ELR (cell line): ENCODE results near the gene DLX6.
A peak's percentile ranks its signal among the peaks of the same experiment; 100 is the strongest.
"Not testable (repeated sequence)": the region's sequence is repeated elsewhere in the genome, so short reads cannot be mapped to it uniquely, and the experiment has no call there.

Experiments
- DNase-seq: peaks from one replicate; pipeline ENCODE4 v3.0.0-alpha.2; 2015; ENCODE audit warnings: low read depth

The DLX6 gene

DNA sequence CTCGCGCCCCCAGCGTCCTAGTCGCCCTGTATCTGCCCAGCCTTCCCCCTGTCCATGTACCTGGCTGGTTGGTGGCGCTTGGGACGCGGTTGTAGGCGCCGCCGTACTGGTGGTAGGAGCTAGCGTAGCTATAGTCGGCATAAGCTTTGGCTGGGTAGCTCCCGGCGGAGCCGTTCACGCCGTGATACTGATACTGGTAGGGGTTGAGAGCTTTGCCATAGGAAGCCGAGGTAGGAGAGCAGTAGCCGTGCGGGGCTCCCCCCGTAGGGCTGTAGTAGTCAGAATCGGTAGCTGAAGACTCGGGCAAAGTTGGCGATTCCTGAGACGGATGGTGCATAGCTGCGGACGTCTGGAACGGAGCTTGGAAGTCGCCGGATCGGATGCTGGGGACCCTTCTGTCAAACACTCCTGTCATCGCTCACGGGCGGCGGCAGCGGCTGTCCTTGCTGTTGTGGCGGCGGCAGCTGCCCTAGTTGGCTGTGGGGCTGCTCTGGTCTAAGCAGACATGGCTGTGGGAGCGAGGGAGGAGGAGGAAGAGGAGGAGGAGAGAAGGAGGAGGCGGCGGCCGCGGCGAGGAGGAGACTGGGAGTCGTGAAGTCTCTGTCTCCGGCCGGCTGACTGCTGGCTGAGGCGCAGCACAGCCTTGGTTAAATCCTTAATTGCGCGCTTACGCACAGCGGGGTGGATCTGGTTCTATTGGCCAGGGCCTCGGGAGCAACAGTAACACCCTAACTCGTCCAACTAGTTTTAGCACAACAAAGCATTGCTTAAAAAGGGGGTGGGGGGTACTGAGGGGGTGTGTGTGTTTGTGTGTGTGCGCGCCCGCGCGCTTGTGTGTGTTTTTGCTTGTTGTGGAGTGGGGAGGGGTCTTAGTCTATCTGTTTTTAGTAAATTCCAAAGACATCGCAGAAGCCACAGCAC lies 19.1 kb downstream of the DLX6 start, which contains the start of gene DLX5:
Gene DLX5, minus strand, starts transcription at position 623 of the 921 bp plus-strand sequence. Its CDS starts 208 bp downstream, at position 415.
- DNase-seq: no peak

DNA sequence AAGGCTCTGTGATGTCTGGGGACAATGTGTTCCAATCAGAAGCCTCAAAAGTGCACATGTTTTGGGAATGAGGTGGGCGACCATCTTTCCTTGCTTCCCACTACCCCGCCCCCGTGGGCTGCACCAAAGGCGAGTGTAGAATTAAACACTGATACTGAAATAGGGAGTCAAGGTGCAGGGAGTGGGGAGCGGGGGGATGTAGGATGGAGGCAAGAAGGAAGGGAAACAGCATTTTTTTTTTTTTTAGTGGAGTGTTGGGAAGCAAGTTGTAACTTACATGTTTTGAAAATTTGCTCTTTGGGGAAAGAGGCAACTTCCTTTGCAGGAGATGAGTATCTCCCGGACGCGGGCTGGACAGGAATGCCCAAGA lies 19.8 kb downstream of the DLX6 start:
- no peak for DNase-seq

DNA sequence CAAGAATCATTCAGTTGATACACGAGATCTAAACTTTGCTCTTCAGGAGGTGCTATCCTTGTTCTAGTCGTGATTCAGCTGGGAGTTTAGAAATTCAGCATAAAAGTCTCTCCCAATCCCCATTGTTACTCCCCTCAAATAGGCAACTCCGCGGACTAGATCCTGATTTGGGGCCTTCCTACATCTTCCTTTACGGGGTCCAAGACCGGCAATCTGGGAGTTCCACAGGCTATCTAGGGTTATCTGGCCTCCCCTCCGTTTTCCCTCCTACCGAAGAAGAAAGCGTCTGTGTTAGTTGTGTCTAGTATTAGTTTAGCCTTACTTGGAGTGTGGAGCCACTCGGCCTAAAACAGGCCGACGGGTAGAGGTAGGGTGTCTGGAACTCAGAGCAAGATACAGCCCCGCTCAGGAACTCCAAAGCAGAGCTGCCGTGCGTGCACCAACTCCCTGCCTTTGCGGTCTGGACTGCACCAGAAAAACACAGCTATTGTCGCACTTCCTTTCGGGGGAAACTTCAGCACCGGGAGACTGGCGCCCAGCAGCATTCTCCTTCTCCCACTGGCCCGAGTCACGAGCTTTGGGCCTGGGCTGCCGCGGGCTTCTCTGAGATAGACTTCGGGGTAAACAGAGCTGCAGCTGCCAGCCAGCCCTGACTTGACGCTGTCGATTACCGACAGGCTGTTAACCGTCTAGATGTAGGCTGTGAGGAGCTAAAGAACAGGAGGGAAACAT lies 20.8 kb downstream of the DLX6 start:
- no peak for DNase-seq

DNA sequence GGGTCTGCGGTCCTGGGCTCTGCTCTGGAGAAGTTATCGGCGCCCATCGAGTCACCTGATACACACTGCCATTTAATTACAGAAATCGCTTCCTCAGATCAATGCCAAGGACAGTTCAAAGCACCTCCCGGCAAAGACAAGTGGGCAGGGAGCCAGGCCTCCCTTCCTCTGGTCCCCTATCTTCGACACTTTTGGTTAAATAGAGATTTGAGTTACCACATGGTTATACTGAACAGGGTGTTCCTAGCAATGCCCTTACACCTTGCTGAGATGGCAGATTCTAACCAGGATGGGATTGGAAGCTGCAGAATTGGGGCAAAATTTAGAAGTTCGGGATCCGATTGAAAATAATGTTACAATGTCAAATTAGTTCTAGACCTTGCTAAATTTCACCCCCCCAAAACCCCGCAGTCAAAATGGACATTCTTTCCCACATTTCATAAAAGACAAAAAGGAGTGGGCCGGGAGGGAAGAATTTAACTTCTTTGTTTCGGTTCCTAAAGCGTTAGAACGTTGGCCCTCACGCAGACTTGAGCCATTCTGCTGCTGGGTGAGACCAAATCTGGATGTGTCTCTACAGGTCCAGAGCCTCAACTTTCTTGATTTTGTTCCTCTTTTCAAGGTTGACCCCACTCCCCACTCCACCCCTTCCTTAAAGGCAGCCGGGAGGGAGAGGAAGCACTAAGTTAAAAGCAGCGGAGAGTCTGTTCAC lies 21.5 kb downstream of the DLX6 start:
- no peak for DNase-seq

DNA sequence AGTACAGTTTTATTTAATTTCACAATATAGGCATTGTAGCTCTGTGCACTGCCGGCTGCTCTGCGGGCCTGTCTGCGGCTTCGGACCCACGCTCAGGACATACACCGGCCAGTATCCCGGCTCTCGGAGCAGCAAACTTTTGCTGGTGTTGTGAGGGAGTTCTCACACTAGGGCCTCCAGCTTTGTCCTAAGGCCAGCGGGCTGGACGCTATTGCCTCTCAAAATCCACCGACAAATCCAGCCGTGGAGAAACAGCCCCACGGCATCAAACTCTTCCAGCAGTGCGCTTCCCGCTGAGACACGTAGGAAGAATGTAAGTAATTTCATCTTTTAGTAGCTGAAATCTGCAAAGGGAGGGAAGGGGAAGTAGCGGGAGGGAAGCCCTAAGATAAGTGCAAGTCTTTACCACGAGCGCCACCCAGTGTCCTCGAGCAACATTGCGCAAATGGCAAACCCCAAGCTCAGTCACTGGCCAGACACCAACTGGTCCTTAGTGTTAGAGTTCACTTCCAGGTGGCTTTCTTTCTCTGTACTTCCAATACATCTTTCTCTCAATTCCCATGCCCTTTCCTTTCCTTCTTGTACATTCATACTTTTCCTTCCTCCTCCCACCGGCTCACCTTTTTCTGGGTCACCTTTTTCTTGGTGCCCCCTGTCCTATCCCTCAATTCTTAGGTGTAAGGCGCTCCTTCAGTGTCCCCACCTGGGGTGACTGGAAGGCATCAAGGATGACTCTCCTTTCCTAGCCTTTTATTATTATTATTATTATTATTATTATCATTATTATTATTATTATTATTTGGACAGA lies 22.3 kb downstream of the DLX6 start:
- DNase-seq: peak; percentile 83

DNA sequence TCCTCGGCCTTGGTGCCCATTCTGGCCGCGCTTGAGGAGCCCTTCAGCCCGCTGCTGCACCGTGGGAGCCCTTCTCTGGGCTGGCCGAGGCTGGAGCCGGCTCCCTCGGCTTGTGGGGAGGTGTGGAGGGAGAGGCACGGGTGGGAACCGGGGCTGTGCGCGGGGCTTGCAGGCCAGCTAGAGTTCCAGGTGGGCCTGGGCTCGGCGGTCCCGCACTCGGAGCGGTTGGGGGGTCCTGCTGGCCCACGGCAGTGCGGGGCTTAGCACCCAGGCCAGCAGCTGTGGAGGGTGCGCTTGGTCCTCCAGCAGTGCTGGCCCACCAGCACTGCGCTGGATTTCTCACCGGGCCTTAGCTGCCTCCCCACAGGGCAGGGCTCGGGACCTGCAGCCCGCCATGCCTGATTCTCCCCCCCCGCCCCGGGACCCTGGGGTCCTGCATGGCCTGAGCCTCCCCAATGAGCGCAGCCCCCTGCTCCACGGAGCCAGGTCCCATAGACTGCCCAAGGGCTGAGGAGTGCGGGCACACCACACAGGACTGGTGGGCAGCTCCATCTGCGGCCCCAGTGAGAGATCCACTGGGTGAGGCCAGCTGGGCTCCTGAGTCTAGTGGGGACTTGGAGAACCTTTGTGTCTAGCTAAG lies 29.0 kb downstream of the DLX6 start:
- DNase-seq: not testable (repeated sequence)

DNA sequence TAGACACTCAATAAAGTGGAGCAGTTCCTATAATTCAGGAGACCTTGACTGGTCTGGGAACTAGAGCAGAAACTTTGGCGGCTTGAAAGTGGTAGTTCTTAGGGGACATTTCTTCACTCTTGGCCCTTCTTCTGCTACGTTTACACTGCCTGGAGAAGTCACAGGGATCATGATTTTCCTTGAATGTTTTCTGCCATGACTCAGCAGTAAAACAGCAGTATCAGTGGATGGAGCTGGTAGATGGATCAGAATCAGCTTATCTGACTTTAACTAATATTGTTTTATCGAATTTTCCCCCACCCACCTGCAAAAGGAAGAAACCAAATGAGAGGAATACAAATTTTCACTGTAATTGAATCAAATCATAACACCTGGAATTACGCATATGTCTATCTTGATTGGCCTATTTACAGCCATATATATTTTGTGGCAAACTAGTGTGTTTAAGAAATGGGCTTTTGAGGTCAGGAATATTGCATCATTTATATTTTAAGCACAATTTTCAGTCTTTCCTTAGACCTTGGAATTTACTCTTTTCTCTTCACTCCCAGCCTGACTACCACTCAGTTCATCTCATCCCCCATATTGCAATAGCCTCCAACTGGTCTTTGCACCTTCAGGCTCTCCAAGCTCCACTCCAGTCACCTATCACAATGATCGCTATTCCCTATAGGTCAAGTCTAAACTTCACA lies 34.2 kb downstream of the DLX6 start:
- no peak for DNase-seq

DNA sequence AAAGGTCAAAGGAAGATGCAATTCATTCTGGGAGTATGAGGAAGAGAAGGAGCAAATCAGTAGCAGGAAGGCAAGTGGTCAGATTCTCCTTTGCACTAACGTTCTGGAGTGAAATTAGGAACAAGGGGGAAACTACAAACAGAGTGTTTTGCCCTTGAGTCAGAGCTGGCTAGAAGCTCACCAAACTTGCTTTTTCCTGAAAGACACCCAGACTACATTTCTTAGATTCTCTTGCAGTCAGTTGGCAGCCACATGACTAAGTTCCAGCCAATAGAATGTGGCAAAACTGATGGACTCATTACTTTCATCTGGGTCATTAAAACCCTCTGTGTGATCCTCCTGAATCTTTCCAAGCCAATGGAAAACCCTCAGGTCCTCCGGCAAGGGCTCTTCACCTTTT lies 37.9 kb downstream of the DLX6 start:
- DNase-seq: no peak
